Endothelial cell of hepatic sinusoid (primary cell): ENCODE results near the gene RSPO1.

Experiments
- in situ Hi-C: cut with HindIII; loops from 2 replicates; pipeline ENCODE4 v1.10.0; 2017; ENCODE audit warnings: low sequenced_read_pairs

RSPO1 gene

GRCh38 chr1:37657620-37658412 lies 23.1 kb upstream of the RSPO1 start:
- in situ Hi-C loops = no loop called here

- in situ Hi-C loops = no loop called here
Observed at GRCh38 chr1:37656881-37657280, 22.2 kb upstream of the RSPO1 start.

GRCh38 chr1:37656026-37656425 lies 21.3 kb upstream of the RSPO1 start:
- in situ Hi-C loops = no loop called here

- in situ Hi-C loops = no loop called here
Observed at GRCh38 chr1:37655274-37655673, 20.6 kb upstream of the RSPO1 start.

GRCh38 chr1:37653906-37654305 lies 19.2 kb upstream of the RSPO1 start:
- in situ Hi-C loops = no loop called here

GRCh38 chr1:37652976-37653375 lies 18.3 kb upstream of the RSPO1 start:
- in situ Hi-C loops = no loop called here

GRCh38 chr1:37651803-37652202 lies 17.1 kb upstream of the RSPO1 start:
- in situ Hi-C loops = no loop called here

GRCh38 chr1:37650721-37651120 lies 16.0 kb upstream of the RSPO1 start:
- in situ Hi-C loops = no loop called here

- in situ Hi-C loops = no loop called here
Observed at GRCh38 chr1:37650173-37650572, 15.5 kb upstream of the RSPO1 start.

- in situ Hi-C loops = no loop called here
Observed at GRCh38 chr1:37647281-37647680, 12.6 kb upstream of the RSPO1 start.

- in situ Hi-C loops = no loop called here
Observed at GRCh38 chr1:37641059-37641458, 6.4 kb upstream of the RSPO1 start.

- in situ Hi-C loops = no loop called here
Observed at GRCh38 chr1:37636435-37636834, 1.7 kb upstream of the RSPO1 start.

GRCh38 chr1:37634992-37635902 lies 555 bp upstream of the RSPO1 start:
- in situ Hi-C loops = no loop called here

GRCh38 chr1:37633938-37634243 lies 801 bp downstream of the RSPO1 start:
- in situ Hi-C loops = no loop called here

- in situ Hi-C loops = no loop called here
Observed at GRCh38 chr1:37633040-37633937, 1.4 kb downstream of the RSPO1 start.

GRCh38 chr1:37631036-37631435 lies 3.7 kb downstream of the RSPO1 start:
- in situ Hi-C loops = no loop called here

GRCh38 chr1:37630426-37631028 lies 4.2 kb downstream of the RSPO1 start:
- in situ Hi-C loops = no loop called here

- in situ Hi-C loops = no loop called here
Observed at GRCh38 chr1:37629726-37630425, 4.8 kb downstream of the RSPO1 start.

GRCh38 chr1:37629008-37629407 lies 5.7 kb downstream of the RSPO1 start:
- in situ Hi-C loops = no loop called here

- in situ Hi-C loops = no loop called here
Observed at GRCh38 chr1:37628026-37628556, 6.6 kb downstream of the RSPO1 start.
